K562 (cell line): Measurements from ENCODE around the gene CAPRIN1. TPM values are rescaled to one million over a fixed set of nuclear protein-coding genes. Genes with fewer than 3 reads are reported as not detected.

Source experiments
- BRCA1 ChIP-seq, 2 experiments: fragments of 450-650 bp in 1 of 2; sonication (generic) in 1 of 2; formaldehyde crosslinking in 1 of 2; IDR thresholded peaks; 2 replicates each; pipeline versions ENCODE4 v1.5.0 to v1.6.1; 2017 to 2020; ENCODE audit warnings: mild to moderate bottlenecking in 1 of 2, missing genetic modification reagents in 1 of 2
- CHCHD3 ChIP-seq: fragments of 250-450 bp; sonication (Bioruptor Pico); IDR thresholded peaks from 2 replicates; pipeline ENCODE4 v2.1.2; 2022; ENCODE audit warnings: mild to moderate bottlenecking
- CREBBP ChIP-seq: IDR thresholded peaks from one replicate; pipeline ENCODE4 v1.6.1; 2012; ENCODE audit warnings: low read depth, mild to moderate bottlenecking, control low read depth, inconsistent platforms, low read length
- CTCFL ChIP-seq: IDR thresholded peaks from 2 replicates; pipeline ENCODE4 v1.6.1; 2011; ENCODE audit warnings: borderline replicate concordance, low read depth, mild to moderate bottlenecking, moderate library complexity, low read length; ENCODE audit not compliant: insufficient read depth, poor library complexity, severe bottlenecking
- DIDO1 ChIP-seq: fragments of 450-650 bp; IDR thresholded peaks from 2 replicates; pipeline ENCODE4 v1.6.1; 2016; ENCODE audit warnings: low read depth, missing biosample characterization, missing genetic modification characterization
- DNMT1 ChIP-seq: fragments of 450-650 bp; IDR thresholded peaks from 2 replicates; pipeline ENCODE4 v1.6.1; 2016; ENCODE audit warnings: antibody characterized with exemption, mild to moderate bottlenecking
- HDAC2 ChIP-seq: fragments of 450-650 bp; IDR thresholded peaks from 2 replicates; pipeline ENCODE4 v1.6.1; 2016; ENCODE audit warnings: mild to moderate bottlenecking
- MCM2 ChIP-seq: fragments of 450-650 bp; IDR thresholded peaks from 2 replicates; pipeline ENCODE4 v1.6.1; 2017; ENCODE audit warnings: low read depth, mild to moderate bottlenecking
- MYNN ChIP-seq, 2 experiments: sonication (generic); formaldehyde crosslinking in 1 of 2; IDR thresholded peaks; 2 replicates each; pipeline versions ENCODE4 v1.5.0 to v1.6.1; 2016 to 2020; ENCODE audit warnings: antibody characterized with exemption in 1 of 2, missing genetic modification reagents in 1 of 2
- NCOA1 ChIP-seq: fragments of 450-650 bp; IDR thresholded peaks from 2 replicates; pipeline ENCODE4 v1.6.1; 2016; ENCODE audit warnings: low read depth
- PURB ChIP-seq: sonication (generic); formaldehyde crosslinking; IDR thresholded peaks from 2 replicates; pipeline ENCODE4 v1.9.0; 2021; ENCODE audit warnings: low read depth, mild to moderate bottlenecking, missing genetic modification reagents
- STAT5B ChIP-seq: fragments of 250-450 bp; sonication (Bioruptor Pico); IDR thresholded peaks from 2 replicates; pipeline ENCODE4 v1.8.0; 2021; ENCODE audit warnings: mild to moderate bottlenecking, inconsistent platforms
- TCF3 ChIP-seq: sonication (generic); formaldehyde crosslinking; IDR thresholded peaks from 2 replicates; pipeline ENCODE4 v1.4.0; 2020; ENCODE audit warnings: mild to moderate bottlenecking, missing genetic modification reagents
- ZFPM2 ChIP-seq: fragments of 250-450 bp; sonication (Bioruptor Pico); IDR thresholded peaks from 2 replicates; pipeline ENCODE4 v1.5.1; 2022; ENCODE audit warnings: mild to moderate bottlenecking
- ZKSCAN8 ChIP-seq: fragments of 200-800 bp; sonication (Bioruptor generic); IDR thresholded peaks from 2 replicates; pipeline ENCODE4 v1.6.1; 2016; ENCODE audit warnings: missing genetic modification characterization, missing compliant biosample characterization
- ZMIZ1 ChIP-seq, 2 experiments: fragments of 150-350 bp in 1 of 2; IDR thresholded peaks; 2 replicates each; pipeline ENCODE4 v1.6.1; 2012 to 2016; ENCODE audit warnings: low read depth in 2 of 2, low read length in 2 of 2, mild to moderate bottlenecking in 1 of 2, moderate library complexity in 1 of 2
- ZNF146 ChIP-seq: IDR thresholded peaks from one replicate; pipeline ENCODE4 v1.6.1; 2018; ENCODE audit warnings: missing compliant biosample characterization; ENCODE audit not compliant: unreplicated experiment
- ZNF184 ChIP-seq: sonication (generic); formaldehyde crosslinking; IDR thresholded peaks from 2 replicates; pipeline ENCODE4 v1.5.0; 2020; ENCODE audit warnings: missing genetic modification reagents
- ZNF23 ChIP-seq: fragments of 250-450 bp; sonication (Bioruptor Pico); IDR thresholded peaks from 2 replicates; pipeline ENCODE4 v1.4.0; 2020; ENCODE audit warnings: mild to moderate bottlenecking
- ZNF395 ChIP-seq: fragments of 200-800 bp; sonication (Bioruptor generic); IDR thresholded peaks from 2 replicates; pipeline ENCODE4 v1.6.1; 2017; ENCODE audit warnings: missing genetic modification characterization, missing compliant biosample characterization
- ZNF766 ChIP-seq: fragments of 200-800 bp; sonication (Bioruptor generic); conservative IDR thresholded peaks from 2 replicates; pipeline ENCODE4 v1.6.1; 2016; ENCODE audit warnings: missing genetic modification characterization, missing compliant biosample characterization
- polyA plus RNA-seq, 8 experiments: library from polyadenylated mRNA; depleted of rRNA in 4 of 8; stranded (reverse) in 5 of 8; unstranded in 3 of 8; fragments of >200 nt; fragmentation: Nextera tagmentation in 2 of 8; fragmentation: Illumina TruSeq in 1 of 8; extraction: Ambion mirVana in 2 of 8; extraction: Trizol in 1 of 8; gene quantifications; 2 replicates each; pipeline versions ENCODE4 v1.2.1 to v1.2.3, GENCODE V29; 2011 to 2014; ENCODE audit warnings: inconsistent platforms in 1 of 8, missing spikeins in 1 of 8
- total RNA-seq, 7 experiments: library from RNA; depleted of rRNA in 6 of 7; stranded (reverse); fragments of >200 nt in 6 of 7; fragmentation: Illumina TruSeq in 2 of 7; extraction: Trizol in 2 of 7; gene quantifications; 2 replicates each; pipeline versions ENCODE4 v1.2.1 to v1.2.3, GENCODE V29; 2011 to 2021; ENCODE audit warnings: low replicate concordance in 1 of 7

The CAPRIN1 gene
- total and polyA plus RNA-seq, 9 of the 15 experiments (the other 6 are each of a cell fraction or from before 2014, with no cell fraction given) = 49.6 to 271 (median 244) TPM

GRCh38 chr11:34044664-34045485 lies 6.7 kb upstream of the CAPRIN1 start (continued):
- TF ChIP-seq ZNF766 (CRISPR knock-in tag) (peak; percentile 55; the same call in 1 of the 2 replicates), ZNF395 (CRISPR knock-in tag) (peak; percentile 56; the same call in 1 of the 2 replicates), ZKSCAN8 (CRISPR knock-in tag) (peak; percentile 73; the same call in 1 of the 2 replicates), ZNF184 (no peak), TCF3 (no peak), ZNF23 (CRISPR knock-in tag) (no peak), ZFPM2 (CRISPR knock-in tag) (no peak), DIDO1 (no peak), PURB (CRISPR knock-in tag) (no peak), HDAC2 (0 out of 2 replicates have a peak, but pooled peaks have one; percentile 20), CREBBP (no peak), MYNN (IDR thresholded peaks at IDR 0.05) (no peak), MYNN (CRISPR knock-in tag; IDR thresholded peaks at IDR 0.05) (no peak), NCOA1 (no peak), CTCFL (no peak), MCM2 (no peak), CHCHD3 (CRISPR knock-in tag) (no peak), ZMIZ1 (IDR thresholded peaks at IDR 0.05; ENCODE audit: low read depth in 2 of 2, low read length in 2 of 2) (no peak), BRCA1 (IDR thresholded peaks at IDR 0.05) (no peak), BRCA1 (CRISPR knock-in tag; IDR thresholded peaks at IDR 0.05) (no peak), DNMT1 (no peak), STAT5B (CRISPR knock-in tag) (no peak), ZNF146 (CRISPR knock-in tag) (no peak)
